SKM-1 treated with dmso at 0.1 percent for 144 hours (cell line): ENCODE data around the gene CD300H.

Experiments
- DNase-seq: peaks from one replicate; lab custom pipeline; 2025; ENCODE audit not compliant: unreplicated experiment; lab: John Stamatoyannopoulos, UW

Gene CD300H

GRCh38 chr17:74567397-74567796, at the start of gene CD300H:
TSS of gene CD300H (minus strand) at chr17:74567509.
- DNase-seq: peak; percentile 39

- DNase-seq: no peak
Observed at GRCh38 chr17:74616696-74617095, 49.4 kb upstream of the CD300H start.

- DNase-seq: no peak
Observed at GRCh38 chr17:74612046-74612445, 44.7 kb upstream of the CD300H start.

GRCh38 chr17:74610108-74610507, 42.8 kb upstream of the CD300H start:
- DNase-seq: no peak

GRCh38 chr17:74608511-74608910, 41.2 kb upstream of the CD300H start:
- DNase-seq: no peak

GRCh38 chr17:74607221-74607620, 39.9 kb upstream of the CD300H start:
- no peak for DNase-seq

- no peak for DNase-seq
Observed at GRCh38 chr17:74606050-74606449, 38.7 kb upstream of the CD300H start.

GRCh38 chr17:74605361-74605760, 38.1 kb upstream of the CD300H start:
- no peak for DNase-seq

- DNase-seq: no peak
Observed at GRCh38 chr17:74604761-74605160, 37.5 kb upstream of the CD300H start.

GRCh38 chr17:74604200-74604599, 36.9 kb upstream of the CD300H start:
- DNase-seq: no peak

- DNase-seq: no peak
Observed at GRCh38 chr17:74603746-74604145, 36.4 kb upstream of the CD300H start.

GRCh38 chr17:74603037-74603635, 35.8 kb upstream of the CD300H start:
- no peak for DNase-seq

- DNase-seq: peak; percentile 26
Observed at GRCh38 chr17:74601944-74602572, 34.7 kb upstream of the CD300H start.

GRCh38 chr17:74599448-74599939, 32.2 kb upstream of the CD300H start:
- DNase-seq: peak; percentile 55

- peak; percentile 13 for DNase-seq
Observed at GRCh38 chr17:74599023-74599399, 31.7 kb upstream of the CD300H start.

- DNase-seq: no peak
Observed at GRCh38 chr17:74598346-74599022, 31.2 kb upstream of the CD300H start.

GRCh38 chr17:74597069-74597790, 29.9 kb upstream of the CD300H start:
- no peak for DNase-seq

GRCh38 chr17:74595037-74595750, 27.9 kb upstream of the CD300H start:
- DNase-seq: no peak

- DNase-seq: peak; percentile 55
Observed at GRCh38 chr17:74592087-74592990, 25.0 kb upstream of the CD300H start, which contains the start of gene CD300LD. TSS of gene CD300LD (minus strand) at chr17:74592283. CDS start at chr17:74592202, 81 bp downstream.

- DNase-seq: no peak
Observed at GRCh38 chr17:74591503-74591902, 24.2 kb upstream of the CD300H start.
